Measurements from ENCODE around the gene PSMC3. TPM values are rescaled to one million over a fixed set of nuclear protein-coding genes. Genes with fewer than 3 reads are reported as not detected.

PSMC3 gene
- total and polyA plus RNA-seq, 2 donors (not counting 1 experiment from before 2014, with no cell fraction given), result 36.7 to 62.7 TPM

- Histone ChIP-seq H2AFZ (ENCODE audit: insufficient read depth, low read depth, low read length, poor library complexity, severe bottlenecking) (no peak overlapping the region), H3K27ac (ENCODE audit: low read length in 2 of 2) (no peak overlapping the region), H3K4me2 (replicated peaks; ENCODE audit: low read depth, low read length, poor library complexity, severe bottlenecking) (no peak overlapping the region), H3K4me3 (ENCODE audit: control extremely low read depth in 1 of 5, extremely low read depth in 1 of 5, insufficient read depth in 1 of 5, low read depth in 2 of 5, low read length in 4 of 5) (no peak overlapping the region), H4K20me1 (ENCODE audit: control insufficient read depth, insufficient read depth, low read length, poor library complexity, severe bottlenecking) (no peaks in the 10 kb centered on the region), H3K79me2 (ENCODE audit: control insufficient read depth, insufficient read depth, low read length) (no peaks in the 10 kb centered on the region), H3K27me3 (replicated peaks in 1 of 4; ENCODE audit: control extremely low read depth in 1 of 4, control insufficient read depth in 3 of 4, insufficient read depth in 4 of 4, low read length in 3 of 4) (no peaks in the 10 kb centered on the region), H3K9ac (ENCODE audit: low read length) (no peak overlapping the region), H3K36me3 (replicated peaks in 1 of 2; ENCODE audit: control extremely low read depth in 1 of 2, control insufficient read depth in 1 of 2, extremely low read depth in 1 of 2, insufficient read depth in 2 of 2, low read length in 1 of 2) (peaks cover 0 to 31% of the 10 kb centered on the region in 2 experiments), H3K4me1 (ENCODE audit: control insufficient read depth in 2 of 2, insufficient read depth in 2 of 2, low read length in 2 of 2) (peaks cover 4 to 11% of the 10 kb centered on the region in 2 donors), H3K9me3 (ENCODE audit: control extremely low read depth in 1 of 3, control insufficient read depth in 2 of 3, insufficient read depth in 1 of 3, low read length in 2 of 3) (no peaks in the 10 kb centered on the region)
- 93% methylated on average over 12 of the region's 13 CpGs for WGBS (ENCODE audit: insufficient coverage)
- intact Hi-C loops (cut with micrococcal nuclease), result no loop called here
- no peak overlapping the region for H3K27ac Mint-ChIP-seq
- peaks cover 10% of the 10 kb centered on the region for H3K4me1 Mint-ChIP-seq
- no peak for TF ChIP-seq CTCF (IDR thresholded peaks at IDR 0.05)
- TF ChIP-seq EZH2 (IDR thresholded peaks at IDR 0.05; ENCODE audit: borderline replicate concordance, insufficient read depth, low read depth, low read length, poor library complexity, severe bottlenecking), result no peak
- ChIA-PET POLR2A (interaction anchor here (1.8 kb wide), 1 partner anchor 14 kb away, joined by 4 read pairs; no protein-coding TSS in a partner anchor), CTCF (interaction anchor here (1.2 to 19.1 kb wide), 11 partner anchors 35 to 440 kb away, joined by 4 to 345 read pairs (median 13); partner anchors contain the start of genes ACP2, ARFGAP2, DDB2 and SPI1)
- H3K9me3 Mint-ChIP-seq (ENCODE audit: insufficient read depth), result no peaks in the 10 kb centered on the region
- H3K27me3 Mint-ChIP-seq, result no peaks in the 10 kb centered on the region
- DNase-seq, result peak; percentile 5
- H3K4me3 Mint-ChIP-seq, result no peak overlapping the region
- no peak for ATAC-seq (ENCODE audit: low read depth)
These were observed 12.9 kb downstream of the PSMC3 start for GRCh38 chr11:47413351-47413750.
